H1 (cell line): ENCODE results near the gene KLHL40. TPM values are rescaled to one million over a fixed set of nuclear protein-coding genes. Genes with fewer than 3 reads are reported as not detected.
A peak's percentile ranks its signal among the peaks of the same experiment; 100 is the strongest.

ENCODE experiments used
- CTCF ChIA-PET: fragments of 300-600 bp; sonication (Branson Sonifier 250); formaldehyde crosslinking; loops from one replicate; lab custom pipeline; 2021; ENCODE audit not compliant: partially characterized antibody; lab: Charles Lee
- POLR2A ChIA-PET: fragments of 300-600 bp; sonication (Branson Sonifier 250); formaldehyde crosslinking; loops from one replicate; lab custom pipeline; 2021; ENCODE audit warnings: inconsistent platforms; ENCODE audit not compliant: partially characterized antibody; lab: Charles Lee
- DNase-seq, 2 experiments: peaks; one replicate each; pipeline versions ENCODE4 v3.0.0 to v3.0.0-alpha.2; 2010 to 2022; ENCODE audit warnings: low spot score in 2 of 2, low read depth in 1 of 2, mixed read lengths in 1 of 2
- FAIRE-seq: peaks from 2 replicates; lab custom pipeline; 2011; peaks lifted over from hg19 to GRCh38; lab: Jason Lieb, UNC
- H2AFZ ChIP-seq: 2 replicates; pipeline ENCODE4 v1.8.1; 2012; ENCODE audit warnings: low read length, inconsistent platforms
- H2AK5ac ChIP-seq: 2 replicates; pipeline ENCODE4 v1.6.1; 2013; ENCODE audit warnings: low read depth, low read length
- H2BK120ac ChIP-seq: replicated peaks from 2 replicates; pipeline ENCODE3; 2013; ENCODE audit warnings: low read depth, low read length, inconsistent platforms
- H2BK12ac ChIP-seq: 2 replicates; pipeline ENCODE4 v1.6.1; 2013; ENCODE audit warnings: low read depth, low read length
- H2BK15ac ChIP-seq: 2 replicates; pipeline ENCODE4 v1.6.1; 2013; ENCODE audit warnings: low read length
- H2BK20ac ChIP-seq: 2 replicates; pipeline ENCODE4 v1.6.1; 2013; ENCODE audit warnings: low read length
- H2BK5ac ChIP-seq: 2 replicates; pipeline ENCODE4 v1.6.1; 2013; ENCODE audit warnings: low read depth, low read length
- H3K14ac ChIP-seq: 2 replicates; pipeline ENCODE4 v1.6.1; 2013; ENCODE audit warnings: inconsistent platforms; ENCODE audit not compliant: insufficient read length
- H3K18ac ChIP-seq: 2 replicates; pipeline ENCODE4 v1.6.1; 2013; ENCODE audit warnings: low read length; ENCODE audit errors: extremely low read depth
- H3K23ac ChIP-seq: 2 replicates; pipeline ENCODE4 v1.6.1; 2013; ENCODE audit warnings: inconsistent platforms; ENCODE audit not compliant: insufficient read length
- H3K23me2 ChIP-seq: 2 replicates; pipeline ENCODE4 v1.6.1; 2013; ENCODE audit warnings: low read depth, low read length
- H3K27ac ChIP-seq: 2 replicates; pipeline ENCODE4 v1.6.1; 2011; ENCODE audit warnings: low read depth, low read length, inconsistent platforms
- H3K27me3 ChIP-seq, 4 experiments: replicated peaks in 1 of 4; 1 replicate in 1 of 4; 2 replicates in 3 of 4; pipeline versions ENCODE4 v1.6.1 to v1.8.1; 2011 to 2013; ENCODE audit warnings: low read length in 3 of 4, mild to moderate bottlenecking in 3 of 4, inconsistent platforms in 2 of 4, mixed read lengths in 2 of 4, moderate library complexity in 1 of 4; ENCODE audit not compliant: control insufficient read depth in 3 of 4, insufficient read depth in 3 of 4; ENCODE audit errors: extremely low read depth in 1 of 4
- H3K36me3 ChIP-seq, 4 experiments: 2 replicates each; pipeline versions ENCODE4 v1.6.1 to v1.8.1; 2011 to 2013; ENCODE audit warnings: mild to moderate bottlenecking in 4 of 4, low read length in 3 of 4, moderate library complexity in 2 of 4, control low read depth in 1 of 4, inconsistent platforms in 1 of 4; ENCODE audit not compliant: insufficient read depth in 4 of 4, control insufficient read depth in 2 of 4
- H3K4ac ChIP-seq: replicated peaks from 2 replicates; pipeline ENCODE3; 2013; ENCODE audit warnings: low read length, low read depth, mixed read lengths, inconsistent platforms; ENCODE audit not compliant: insufficient read length
- H3K4me1 ChIP-seq, 4 experiments: replicated peaks in 1 of 4; 1 replicate in 1 of 4; 2 replicates in 3 of 4; pipeline versions ENCODE4 v1.6.1 to v1.8.1; 2011 to 2013; ENCODE audit warnings: low read length in 3 of 4, inconsistent platforms in 2 of 4, mixed read lengths in 1 of 4; ENCODE audit not compliant: insufficient read depth in 4 of 4, control insufficient read depth in 3 of 4
- H3K4me2 ChIP-seq, 2 experiments: 2 replicates each; pipeline versions ENCODE4 v1.6.1 to v1.8.1; 2011 to 2013; ENCODE audit warnings: low read depth in 2 of 2, low read length in 2 of 2, control low read depth in 1 of 2, inconsistent platforms in 1 of 2, mild to moderate bottlenecking in 1 of 2; ENCODE audit not compliant: insufficient read depth in 1 of 2
- H3K4me3 ChIP-seq, 4 experiments: fragments of 200-600, 300-600 bp in 1 of 4; sonication (generic), shearing (Covaris generic), sonication (Bioruptor Twin) in 1 of 4; 2 replicates each; pipeline versions ENCODE4 v1.5.1 to v1.8.1; 2011 to 2016; ENCODE audit warnings: low read length in 4 of 4, low read depth in 3 of 4, control low read depth in 2 of 4, inconsistent platforms in 2 of 4, mild to moderate bottlenecking in 2 of 4, mixed read lengths in 1 of 4, moderate library complexity in 1 of 4; ENCODE audit not compliant: insufficient read depth in 2 of 4; ENCODE audit errors: extremely low read depth in 1 of 4
- H3K56ac ChIP-seq: replicated peaks from 2 replicates; pipeline ENCODE3; 2013; ENCODE audit warnings: low read depth, mild to moderate bottlenecking, mixed read lengths, low read length, inconsistent platforms; ENCODE audit not compliant: insufficient read length
- H3K79me1 ChIP-seq: 2 replicates; pipeline ENCODE4 v1.6.1; 2013; ENCODE audit warnings: low read depth, low read length, control low read depth
- H3K79me2 ChIP-seq, 2 experiments: 2 replicates each; pipeline versions ENCODE4 v1.6.1 to v1.8.1; 2012 to 2013; ENCODE audit warnings: low read length in 2 of 2, mild to moderate bottlenecking in 2 of 2, inconsistent platforms in 1 of 2; ENCODE audit not compliant: insufficient read depth in 2 of 2, control insufficient read depth in 1 of 2
- H3K9ac ChIP-seq, 4 experiments: replicated peaks in 1 of 4; 1 replicate in 1 of 4; 2 replicates in 3 of 4; pipeline versions ENCODE4 v1.6.1 to v1.8.1; 2011 to 2013; ENCODE audit warnings: low read depth in 3 of 4, low read length in 3 of 4, control low read depth in 2 of 4, mild to moderate bottlenecking in 2 of 4, moderate library complexity in 2 of 4, inconsistent platforms in 1 of 4; ENCODE audit errors: extremely low read depth in 1 of 4
- H3K9me3 ChIP-seq, 2 experiments: 2 replicates each; pipeline versions ENCODE4 v1.6.1 to v1.8.1; 2012 to 2013; ENCODE audit warnings: mild to moderate bottlenecking in 2 of 2, moderate library complexity in 2 of 2, control low read depth in 1 of 2, inconsistent platforms in 1 of 2, low read depth in 1 of 2, low read length in 1 of 2, mixed read lengths in 1 of 2; ENCODE audit not compliant: insufficient read depth in 2 of 2
- H4K20me1 ChIP-seq, 2 experiments: replicated peaks in 1 of 2; 2 replicates each; pipeline versions ENCODE3 to v1.8.1; 2011 to 2013; ENCODE audit warnings: inconsistent platforms in 2 of 2, low read length in 2 of 2, mild to moderate bottlenecking in 1 of 2; ENCODE audit not compliant: insufficient read depth in 2 of 2, control insufficient read depth in 1 of 2
- H4K5ac ChIP-seq: 2 replicates; pipeline ENCODE4 v1.6.1; 2013; ENCODE audit warnings: low read length, low read depth, mixed read lengths, inconsistent platforms; ENCODE audit not compliant: insufficient read length
- H4K8ac ChIP-seq: 2 replicates; pipeline ENCODE4 v1.8.0; 2013; ENCODE audit warnings: mild to moderate bottlenecking, moderate library complexity, low read length, inconsistent platforms; ENCODE audit not compliant: insufficient read depth; ENCODE audit errors: extremely low read depth
- H4K91ac ChIP-seq: replicated peaks from 2 replicates; pipeline ENCODE3; 2013; ENCODE audit warnings: low read length, mixed read lengths, inconsistent platforms; ENCODE audit not compliant: insufficient read length
- BCL11A ChIP-seq, 2 experiments: IDR thresholded peaks; one replicate each; pipeline ENCODE4 v1.6.1; 2011; ENCODE audit warnings: low read depth in 2 of 2, low read length in 2 of 2, mild to moderate bottlenecking in 2 of 2
- CBX8 ChIP-seq: fragments of 300-800, 300-1000 bp; sonication (generic); IDR thresholded peaks from 2 replicates; pipeline ENCODE4 v1.7.1; 2016; ENCODE audit warnings: low read depth, low read length, borderline replicate concordance
- CREB1 ChIP-seq: IDR thresholded peaks from 2 replicates; pipeline ENCODE4 v1.6.1; 2012; ENCODE audit warnings: inconsistent platforms
- CTBP2 ChIP-seq: IDR thresholded peaks from 2 replicates; pipeline ENCODE4 v1.7.0; 2011; ENCODE audit warnings: borderline replicate concordance, mild to moderate bottlenecking, moderate library complexity, mixed read lengths, low read length; ENCODE audit not compliant: insufficient read depth, insufficient read length
- EP300 ChIP-seq, 2 experiments: IDR thresholded peaks; 1 replicate in 1 of 2; 2 replicates in 1 of 2; pipeline ENCODE4 v1.6.1; 2011 to 2012; ENCODE audit warnings: low read depth in 2 of 2, low read length in 2 of 2, mild to moderate bottlenecking in 2 of 2, borderline replicate concordance in 1 of 2, inconsistent platforms in 1 of 2, moderate library complexity in 1 of 2
- EZH2 ChIP-seq: fragments of 200-600 bp; sonication (generic); IDR thresholded peaks from 2 replicates; pipeline ENCODE4 v1.7.1; 2012; ENCODE audit warnings: low read depth, mild to moderate bottlenecking, moderate library complexity, low read length, inconsistent platforms; ENCODE audit not compliant: severe bottlenecking
- GABPA ChIP-seq: IDR thresholded peaks from 2 replicates; pipeline ENCODE4 v1.6.1; 2011; ENCODE audit warnings: mild to moderate bottlenecking, low read length, moderate library complexity, borderline replicate concordance; ENCODE audit not compliant: insufficient read depth
- MAFK ChIP-seq: IDR thresholded peaks from 2 replicates; pipeline ENCODE4 v1.6.1; 2012; ENCODE audit warnings: low read depth, mild to moderate bottlenecking, improper control_type of control experiment, low read length
- NANOG ChIP-seq: IDR thresholded peaks from 2 replicates; pipeline ENCODE4 v1.6.1; 2011; ENCODE audit warnings: low read length, low read depth, mild to moderate bottlenecking, inconsistent platforms; ENCODE audit not compliant: insufficient read depth, poor library complexity, severe bottlenecking
- PHF8 ChIP-seq: fragments of 200-600 bp; sonication (generic); conservative IDR thresholded peaks from 2 replicates; pipeline ENCODE4 v1.7.1; 2012; ENCODE audit warnings: low read depth, mild to moderate bottlenecking, inconsistent platforms, low read length, moderate library complexity
- SIRT6 ChIP-seq: IDR thresholded peaks from one replicate; pipeline ENCODE4 v1.7.1; 2012; ENCODE audit warnings: low read length, inconsistent platforms
- SRF ChIP-seq: IDR thresholded peaks from 2 replicates; pipeline ENCODE4 v1.6.1; 2011; ENCODE audit warnings: mild to moderate bottlenecking, low read depth, low read length, moderate library complexity
- WGBS, 2 experiments: shearing (Covaris generic) in 1 of 2; methylation state at CpG; one replicate each; pipeline versions ENCODE4 v1.1.6 to v1.1.7; 2013 to 2015; ENCODE audit warnings: low lambda C conversion rate in 2 of 2, mixed read lengths in 2 of 2, inconsistent platforms in 1 of 2, low coverage in 1 of 2, missing lambda C conversion rate in 1 of 2; ENCODE audit not compliant: insufficient replicate concordance in 2 of 2, insufficient coverage in 1 of 2, insufficient read length in 1 of 2; ENCODE audit errors: extremely low coverage in 1 of 2, missing lambda C conversion rate in 1 of 2; 5-methylcytosine and 5-hydroxymethylcytosine counted together
- polyA plus RNA-seq, 7 experiments: library from polyadenylated mRNA; depleted of rRNA in 3 of 7; stranded (reverse) in 5 of 7; unstranded in 2 of 7; fragments of >200 nt in 5 of 7; fragments of 200-250 nt in 2 of 7; gene quantifications; 1 replicate in 5 of 7; 2 replicates in 1 of 7; 4 replicates in 1 of 7; pipeline versions ENCODE4 v1.2.1 to v1.2.3, GENCODE V29; 2011 to 2013; ENCODE audit warnings: missing spikeins in 2 of 7, mixed read lengths in 2 of 7
- total RNA-seq: library from RNA; stranded (reverse); fragmentation: NEBNext Ultra II Directional; extraction: Animal tissue kit (Norgen Biotek cat#: 25700); gene quantifications from 2 replicates; pipeline ENCODE4 v1.2.1, GENCODE V29; 2021

Gene KLHL40
- total and polyA plus RNA-seq, 2 of the 8 experiments (the other 6 are each of a cell fraction or from before 2014, with no cell fraction given): 0.02 TPM; not detected in 1

- Histone ChIP-seq H2AK5ac (0 out of 2 replicates have a peak overlapping the region, but pooled peaks have one; percentile 75), H3K27me3 (no peaks in the 10 kb centered on the region; a peak in 1 of 7 replicates), H3K36me3 (no peaks in the 10 kb centered on the region), H3K9ac (no peak overlapping the region), H3K23ac (no peak overlapping the region), H3K4me2 (no peak overlapping the region), H2BK15ac (peak overlapping the region; percentile 72; the same call in 1 of the 2 replicates), H3K4me3 (no peak overlapping the region), H2BK12ac (peak overlapping the region; percentile 60; the same call in 1 of the 2 replicates), H4K20me1 (peaks cover 0 to 2% of the 10 kb centered on the region in 2 experiments), H4K5ac (no peak overlapping the region), H4K8ac (no peak overlapping the region), H3K14ac (no peak overlapping the region), H2BK5ac (no peak overlapping the region), H2BK120ac (no peak overlapping the region), H3K9me3 (no peaks in the 10 kb centered on the region), H3K23me2 (no peaks in the 10 kb centered on the region; the same call in 1 of the 2 replicates), H2BK20ac (no peak overlapping the region), H3K79me1 (no peaks in the 10 kb centered on the region), H3K56ac (no peak overlapping the region), H2AFZ (no peak overlapping the region), H3K4ac (no peak overlapping the region), H4K91ac (no peak overlapping the region), H3K79me2 (no peaks in the 10 kb centered on the region), H3K18ac (no peak overlapping the region), H3K4me1 (peaks cover 0 to 12% (median 0%) of the 10 kb centered on the region in 4 experiments; a peak in 3 of 7 replicates), H3K27ac (no peak overlapping the region)
- DNase-seq (peak in 1 of 2 experiments; percentile 35), FAIRE-seq (no peak)
- 85% methylated on average over 7 of the region's 7 CpGs; no CpG with 5 or more reads in 1 of the 2 experiments for WGBS, 2 experiments
- ChIA-PET POLR2A (interaction anchor here (3.0 kb wide), 1 partner anchor 8 kb away, joined by 9 read pairs; no protein-coding TSS in a partner anchor), CTCF (interaction anchor here (1.0 to 11.4 kb wide), 4 partner anchors 20 to 45 kb away, joined by 4 to 53 read pairs (median 4); no protein-coding TSS in a partner anchor)
- TF ChIP-seq SRF (no peak), PHF8 (no peak), BCL11A (IDR thresholded peaks at IDR 0.05; ENCODE audit: low read depth in 2 of 2, low read length in 2 of 2) (no peak), SIRT6 (no peak), MAFK (no peak), CREB1 (no peak), NANOG (no peak), CBX8 (no peak), GABPA (no peak), EP300 (IDR thresholded peaks at IDR 0.05; ENCODE audit: borderline replicate concordance in 1 of 2, low read depth in 2 of 2, low read length in 2 of 2) (no peak), EZH2 (no peak), CTBP2 (no peak)
These were observed 19.9 kb downstream of the KLHL40 start for GRCh38 chr3:42705058-42705767.
